ENCODE results near the gene CPS1. TPM values are rescaled to one million over a fixed set of nuclear protein-coding genes. Genes with fewer than 3 reads are reported as not detected.

CPS1 gene
- 0.44 and 0.60 TPM in 2 replicates for total RNA-seq

GRCh38 chr2:210556329-210556980 is at the start of gene CPS1:
CPS1 (plus strand) TSS chr2:210556599; CDS start chr2:210556734, 135 bp downstream.
- no peak for DNase-seq (ENCODE audit: low read depth in 2 of 2)

DNA sequence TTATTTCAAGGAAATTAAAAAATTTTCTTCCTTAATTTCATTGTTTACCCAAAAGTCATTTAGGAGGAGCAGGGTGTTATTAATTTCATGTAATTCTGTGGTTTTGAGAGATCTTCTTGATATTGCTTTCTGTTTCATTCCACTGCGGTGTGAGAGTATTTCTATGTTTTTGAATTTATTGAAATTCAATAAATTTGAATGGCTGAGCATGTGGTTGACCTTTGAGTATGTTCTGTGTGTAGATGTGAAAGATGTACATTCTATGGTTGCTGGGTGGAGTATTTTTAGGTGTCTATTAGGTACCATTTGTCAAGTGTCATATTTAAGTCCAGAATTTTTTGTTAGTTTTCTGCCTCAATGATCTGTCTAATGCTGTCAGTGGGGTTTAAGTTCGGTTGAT is 40.5 kb upstream of the CPS1 start:
- no peak for DNase-seq (ENCODE audit: low read depth in 2 of 2)

DNA sequence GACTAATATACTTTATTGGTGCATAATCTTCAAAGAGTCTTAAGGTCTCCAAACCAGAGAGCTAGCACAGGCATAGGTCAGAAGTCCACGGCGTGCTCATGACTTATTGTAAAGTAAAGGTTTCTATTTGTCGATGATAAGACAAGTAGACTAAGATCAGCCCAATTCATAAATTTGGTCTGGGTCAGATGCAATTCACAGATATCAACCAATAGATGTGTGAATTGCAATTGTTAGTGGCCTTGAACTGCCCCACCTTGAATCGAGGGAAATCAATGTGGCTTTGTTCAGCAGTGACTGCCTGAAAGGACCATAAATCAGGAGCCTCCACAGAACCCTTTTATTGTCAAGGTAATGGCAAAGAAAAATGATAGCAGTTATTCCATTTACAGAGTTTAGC is 39.1 kb upstream of the CPS1 start:
- no peak for DNase-seq (ENCODE audit: low read depth in 2 of 2)

DNA sequence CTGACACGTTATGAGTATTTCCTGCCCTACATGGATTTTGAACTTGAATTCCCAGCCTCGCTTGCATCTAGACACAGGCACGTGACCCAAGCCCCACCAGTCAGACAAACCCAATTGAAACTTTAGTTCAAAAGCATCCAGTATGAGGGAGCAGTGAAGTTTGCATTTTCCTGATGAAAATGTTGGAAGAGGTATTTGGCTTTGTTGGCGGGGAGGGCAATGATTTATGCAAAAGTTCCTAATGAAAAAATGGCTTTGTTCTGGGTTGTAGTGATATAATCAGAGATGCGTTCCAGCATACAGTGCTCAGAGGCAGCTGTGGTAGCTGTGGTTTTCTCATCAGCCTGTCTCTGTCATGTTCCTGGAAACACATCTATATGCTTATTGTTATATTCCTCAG is 36.8 kb upstream of the CPS1 start:
- DNase-seq (ENCODE audit: low read depth in 2 of 2): no peak

DNA sequence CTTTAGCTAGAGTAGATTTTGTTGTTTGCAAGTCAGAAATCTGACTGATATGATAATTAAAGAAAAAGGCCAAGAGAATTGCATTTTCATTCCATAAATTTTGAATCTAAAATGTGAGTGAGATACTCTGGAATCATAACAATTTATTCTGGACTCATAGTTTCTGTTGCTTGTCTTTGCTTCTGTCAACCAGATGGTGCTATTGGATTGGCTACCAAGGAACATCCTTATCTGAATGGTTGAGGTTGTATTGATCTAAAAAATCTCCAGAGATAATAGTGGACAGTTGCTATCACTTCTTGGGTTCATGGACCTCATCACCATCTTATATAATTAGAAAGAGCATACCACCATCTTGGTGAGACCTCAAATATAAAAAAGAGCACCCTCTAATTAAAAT is 34.0 kb upstream of the CPS1 start:
- DNase-seq (ENCODE audit: low read depth in 2 of 2): no peak

DNA sequence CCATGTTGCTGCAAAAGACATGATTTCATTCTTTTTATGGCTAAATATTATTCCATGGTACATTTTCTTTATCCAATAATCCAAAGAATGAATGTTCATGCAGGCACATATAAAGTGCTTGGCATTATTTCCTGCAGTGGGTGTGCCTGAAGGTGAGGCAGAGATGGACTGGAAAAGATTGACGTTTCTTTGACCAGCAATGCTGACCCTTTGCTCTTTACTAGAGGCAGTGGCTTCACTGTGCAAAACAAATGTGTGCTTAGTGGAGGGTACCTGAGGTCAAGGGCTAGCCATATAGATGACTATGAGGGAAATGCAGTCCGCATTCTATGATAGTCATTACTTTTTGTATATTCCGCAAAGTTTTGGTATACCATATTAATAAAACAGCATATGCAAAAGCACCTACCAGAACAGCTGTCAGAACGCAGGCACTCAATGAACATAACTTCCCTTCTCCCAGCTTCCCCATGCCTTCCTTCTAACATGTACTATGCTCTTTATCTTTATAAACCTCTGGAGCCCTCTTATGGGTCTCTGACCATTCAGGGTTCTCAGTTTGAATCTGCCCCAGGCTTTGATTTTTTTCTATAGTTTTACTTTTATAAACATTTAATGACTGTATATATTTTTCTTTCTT is 32.6 kb upstream of the CPS1 start:
- no peak for DNase-seq (ENCODE audit: low read depth in 2 of 2)

GRCh38 chr2:210524533-210524932 is 31.9 kb upstream of the CPS1 start:
- no peak for DNase-seq (ENCODE audit: low read depth in 2 of 2)

- no peak for DNase-seq (ENCODE audit: low read depth in 2 of 2)
Observed at GRCh38 chr2:210527286-210527685, 29.1 kb upstream of the CPS1 start.

DNA sequence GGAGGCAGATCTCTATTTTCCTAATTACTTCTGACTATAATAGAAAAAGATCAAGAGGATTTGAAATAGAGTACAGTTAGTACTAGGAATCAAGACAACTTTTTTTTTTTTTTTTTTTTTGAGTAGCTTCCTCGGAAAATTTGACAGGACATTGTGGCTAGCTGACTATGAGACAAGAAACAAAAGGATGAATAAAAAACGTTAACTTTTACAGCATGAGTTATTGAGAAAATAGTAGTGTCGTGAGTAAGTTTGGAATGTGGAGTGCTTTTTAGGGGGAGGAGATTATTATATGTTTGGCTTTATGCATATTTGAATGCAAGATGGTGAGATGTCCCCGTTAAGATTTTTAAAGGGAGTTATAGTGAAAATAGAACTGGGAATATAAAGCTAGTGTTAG is 27.7 kb upstream of the CPS1 start:
- no peak for DNase-seq (ENCODE audit: low read depth in 2 of 2)

GRCh38 chr2:210531050-210531449 is 25.3 kb upstream of the CPS1 start:
- DNase-seq (ENCODE audit: low read depth in 2 of 2): no peak

DNA sequence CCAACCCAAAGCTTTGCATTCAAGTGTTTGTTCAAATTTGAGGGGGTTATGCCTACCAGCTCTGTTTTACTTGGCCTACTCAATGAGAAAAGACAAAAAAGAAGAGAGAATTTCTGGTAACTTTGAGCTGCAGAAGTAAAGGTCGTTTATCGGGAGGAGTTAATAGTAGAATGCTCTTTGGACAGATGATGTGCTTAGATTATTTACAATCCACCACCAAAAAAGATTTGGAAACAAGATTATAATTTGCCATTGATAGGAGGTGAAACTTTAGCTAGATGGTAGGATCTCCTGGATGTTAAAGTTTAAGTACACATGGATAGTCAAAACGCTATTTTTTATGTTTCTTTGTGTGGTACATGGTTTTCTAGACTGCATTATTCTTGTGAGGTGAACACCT is 24.9 kb upstream of the CPS1 start:
- DNase-seq (ENCODE audit: low read depth in 2 of 2): no peak

DNA sequence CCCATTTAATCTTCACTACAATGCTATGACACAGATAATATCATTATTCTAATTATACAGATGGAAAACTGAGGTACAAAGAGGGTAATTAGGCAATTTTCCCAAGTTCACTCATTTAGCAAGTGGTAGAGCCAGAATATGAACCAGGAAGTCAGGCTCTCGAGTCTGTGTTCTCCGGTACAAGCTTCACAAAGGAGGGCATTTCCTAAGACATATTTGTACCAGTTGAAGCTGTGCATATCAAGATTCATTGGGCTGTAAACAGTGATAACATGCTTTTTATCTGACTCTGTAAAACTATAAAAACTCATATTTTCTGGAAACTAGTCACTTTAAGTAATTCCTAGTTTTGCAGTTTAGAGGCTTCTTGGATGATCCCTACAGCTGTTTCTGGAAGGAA is 23.0 kb upstream of the CPS1 start:
- no peak for DNase-seq (ENCODE audit: low read depth in 2 of 2)

GRCh38 chr2:210534879-210535278 is 21.5 kb upstream of the CPS1 start:
- DNase-seq (ENCODE audit: low read depth in 2 of 2): no peak

GRCh38 chr2:210536973-210537650 is 19.3 kb upstream of the CPS1 start:
- DNase-seq (ENCODE audit: low read depth in 2 of 2): no peak

- no peak for DNase-seq (ENCODE audit: low read depth in 2 of 2)
Observed at GRCh38 chr2:210539035-210539434, 17.4 kb upstream of the CPS1 start.

DNA sequence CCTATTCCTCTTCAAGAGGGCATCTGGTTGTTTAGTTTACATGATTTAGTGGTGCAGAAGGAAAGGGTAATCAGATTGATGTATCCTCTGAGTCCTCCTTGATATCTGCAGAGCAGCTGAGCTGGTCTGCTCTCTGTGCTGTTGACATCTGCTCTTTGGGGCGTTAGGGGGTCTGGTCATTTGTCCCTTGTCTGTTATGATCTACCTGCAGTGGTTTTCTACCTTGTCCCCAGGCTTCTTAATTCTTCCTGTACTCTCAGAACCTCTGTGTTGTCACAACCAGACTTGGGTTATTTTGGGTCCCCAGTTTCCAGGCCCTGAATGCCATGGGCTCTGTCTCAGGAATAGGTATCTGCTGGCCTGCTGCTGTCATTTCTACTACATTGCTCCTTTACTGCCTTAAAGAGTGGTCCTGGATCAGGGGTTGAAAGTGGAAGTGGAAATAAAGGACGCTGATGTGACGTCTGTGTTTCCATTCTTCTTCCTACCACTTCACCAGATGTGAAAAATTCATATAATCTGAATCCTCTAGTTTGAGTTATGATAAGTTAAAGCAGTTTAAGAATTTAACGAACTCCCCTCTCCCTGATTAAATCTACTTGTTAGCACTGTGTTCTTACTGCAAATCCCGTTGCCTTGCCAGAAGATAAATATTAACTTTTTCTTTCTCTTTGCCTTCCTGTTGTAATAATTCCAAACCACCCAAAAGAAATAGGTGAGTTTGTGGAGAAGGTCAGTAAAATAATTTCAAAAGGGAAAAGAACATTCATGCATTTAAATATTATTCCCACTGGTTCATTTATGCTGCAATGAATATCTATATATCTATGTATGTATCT is 16.6 kb upstream of the CPS1 start:
- no peak for DNase-seq (ENCODE audit: low read depth in 2 of 2)

DNA sequence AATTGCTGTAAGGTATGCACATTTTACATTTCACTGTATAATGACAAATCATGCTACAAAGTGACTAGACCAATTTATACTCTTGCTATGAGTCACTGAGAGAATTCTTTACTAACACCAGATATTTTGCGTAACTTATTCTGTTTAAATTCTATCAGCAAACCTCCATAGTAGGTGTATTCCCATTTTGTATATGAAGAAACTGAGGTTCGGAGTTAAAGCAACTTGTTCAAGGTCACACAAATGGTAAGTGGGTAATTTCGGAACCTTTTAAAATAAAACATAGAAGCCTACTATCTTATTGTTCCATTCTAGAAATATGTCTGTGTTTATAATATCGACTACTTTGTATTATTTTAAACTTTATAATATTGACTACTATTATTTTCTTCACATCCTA is 15.9 kb upstream of the CPS1 start:
- no peak for DNase-seq (ENCODE audit: low read depth in 2 of 2)

- DNase-seq (ENCODE audit: low read depth in 2 of 2): no peak
Observed at GRCh38 chr2:210540900-210541289, 15.5 kb upstream of the CPS1 start.

- no peak for DNase-seq (ENCODE audit: low read depth in 2 of 2)
Observed at GRCh38 chr2:210541290-210541902, 15.0 kb upstream of the CPS1 start.

GRCh38 chr2:210544007-210544590 is 12.3 kb upstream of the CPS1 start:
- no peak for DNase-seq (ENCODE audit: low read depth in 2 of 2)

GRCh38 chr2:210544831-210545230 is 11.6 kb upstream of the CPS1 start:
- no peak for DNase-seq (ENCODE audit: low read depth in 2 of 2)

Data from lung microvascular endothelial cell (primary cell).